ENCODE data around the gene LSM12.

LSM12 gene

DNA sequence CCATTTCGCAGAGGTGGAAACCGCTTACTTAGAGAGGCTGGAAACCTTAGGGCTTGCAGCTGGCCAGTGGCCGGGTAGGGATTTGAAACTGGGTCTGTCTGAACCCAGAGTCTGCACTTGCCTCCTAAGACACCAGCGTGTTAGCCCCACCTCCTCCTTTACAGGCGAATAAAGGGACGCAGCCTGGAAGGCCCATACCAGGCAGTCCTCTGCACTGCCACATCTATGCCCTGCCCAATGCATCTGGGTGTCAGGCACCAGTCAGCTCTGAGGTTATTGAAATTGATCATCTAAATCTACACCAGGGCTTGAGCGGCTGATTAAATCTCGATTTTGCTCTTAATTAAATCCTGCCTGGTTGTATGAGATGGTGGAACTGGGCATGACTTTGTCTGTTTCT lies 82.0 kb downstream of the LSM12 start:
- no peak for DNase-seq

Measured in stimulated activated CD4-positive, alpha-beta T cell treated with anti-CD3 and anti-CD28 coated beads, Interleukin-2, amount 100 ng/mL, for 48 hours (primary cell).